HG03097 (cell line): ENCODE data around the gene IGFBP5.

Experiments used
- ATAC-seq: cut with Tn5 transposase; IDR thresholded peaks from one replicate; pipeline ENCODE4 v1.9.1; 2021; ENCODE audit not compliant: unreplicated experiment, low FRiP score

The IGFBP5 gene

DNA sequence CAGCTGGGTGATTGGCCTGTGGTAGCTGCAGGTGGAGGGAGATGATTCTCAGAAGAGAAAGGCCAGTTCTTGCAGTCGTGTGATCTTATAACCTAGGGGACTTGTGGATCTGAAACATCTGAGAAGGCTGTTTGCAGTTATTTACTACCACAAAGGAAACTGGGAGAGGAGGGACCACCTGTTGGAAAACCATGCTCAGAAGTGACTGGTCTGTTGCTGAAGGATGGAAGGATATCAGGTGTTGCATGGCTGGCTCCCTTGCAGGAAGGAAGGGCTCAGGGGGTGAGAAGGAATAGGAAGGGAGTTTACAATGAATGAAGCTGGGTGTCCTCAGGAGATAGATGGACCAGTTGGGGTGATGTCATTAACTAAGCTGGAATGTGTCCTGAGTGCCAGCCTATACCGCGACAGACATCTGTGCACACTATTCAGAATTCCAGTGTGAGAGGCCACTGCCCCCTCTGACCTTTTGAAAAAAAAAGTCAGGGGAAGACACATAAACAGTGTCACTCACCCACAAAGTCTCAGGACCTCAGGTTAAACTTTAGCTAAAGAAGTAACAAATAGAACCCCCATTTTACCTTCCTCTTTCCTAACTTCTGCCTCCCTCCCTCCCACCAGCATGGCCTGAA is 44.6 kb downstream of the IGFBP5 start:
- ATAC-seq = no peak

DNA sequence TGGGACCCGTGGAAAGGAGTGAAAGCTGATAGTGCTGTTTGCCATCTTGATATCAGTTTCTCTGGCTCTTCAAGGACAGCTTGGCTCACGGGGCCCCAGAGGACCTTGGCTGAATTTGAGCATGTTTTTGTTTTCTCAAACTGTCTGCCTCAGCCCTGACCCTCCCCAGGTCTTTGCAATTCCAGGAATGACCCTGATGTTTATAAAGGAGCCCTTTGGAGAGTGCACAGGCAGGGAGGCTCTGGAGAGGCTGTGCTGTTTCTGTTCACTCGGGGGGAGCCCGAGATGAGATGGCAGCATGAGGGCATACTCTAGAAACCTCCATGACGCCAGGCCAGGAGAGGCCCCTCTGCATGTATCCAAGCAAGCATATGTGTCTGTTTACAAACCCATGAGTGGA is 45.8 kb downstream of the IGFBP5 start:
- ATAC-seq = no peak

DNA sequence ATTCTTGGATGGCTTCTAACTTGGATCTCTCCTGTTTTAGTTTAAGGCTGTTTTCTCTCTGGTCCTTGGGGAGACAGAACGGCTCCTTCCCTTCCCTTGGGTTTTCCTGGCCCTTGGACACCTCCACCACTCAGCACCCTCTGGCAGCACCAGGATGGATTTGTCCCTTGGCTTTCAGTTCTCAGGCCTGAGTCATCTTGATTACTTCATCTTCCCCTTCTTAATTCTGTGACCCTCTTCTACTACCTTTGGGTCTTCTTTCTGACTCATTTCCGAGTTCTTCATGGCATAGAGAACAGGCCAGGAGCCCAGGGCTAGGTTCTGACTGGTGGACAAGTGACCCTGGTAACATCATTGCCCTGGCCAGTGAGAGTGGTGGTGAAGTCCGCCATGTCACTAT is 47.2 kb downstream of the IGFBP5 start:
- ATAC-seq = no peak

DNA sequence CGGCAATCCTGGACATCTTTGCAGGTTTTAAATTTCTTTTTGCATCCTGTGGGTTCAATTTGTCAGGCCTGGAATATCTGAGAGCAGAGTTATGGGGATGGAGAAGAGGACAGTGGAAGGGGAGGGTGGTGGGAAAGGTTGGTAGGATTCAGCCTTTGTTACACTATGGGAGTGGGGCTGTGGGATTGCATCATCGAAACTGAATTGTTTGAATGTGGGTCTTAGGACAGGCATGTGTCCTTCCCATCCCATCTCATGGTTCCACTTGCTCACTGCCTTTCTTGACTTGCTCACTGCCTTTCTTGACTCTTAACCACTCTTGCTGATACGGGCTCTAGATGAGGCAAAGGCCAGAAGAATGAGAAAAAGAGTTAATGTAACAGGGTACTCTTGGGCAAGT is 49.2 kb downstream of the IGFBP5 start:
- ATAC-seq = no peak

DNA sequence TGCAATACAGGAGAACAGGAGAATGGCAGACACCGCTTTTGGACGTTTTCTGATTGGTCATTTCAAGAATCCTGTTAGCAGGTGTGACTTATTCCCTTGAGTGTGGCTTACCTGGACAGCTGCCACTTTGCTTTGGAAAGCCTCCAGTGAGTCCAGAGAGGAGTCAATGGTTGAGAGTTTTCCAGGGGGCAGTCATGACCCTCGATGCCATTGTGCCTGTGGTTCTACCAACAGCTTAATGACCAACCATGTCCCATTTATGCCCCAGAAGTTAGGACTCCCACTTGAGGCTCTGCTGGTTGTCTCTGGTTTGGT is 49.8 kb downstream of the IGFBP5 start:
- no peak for ATAC-seq

DNA sequence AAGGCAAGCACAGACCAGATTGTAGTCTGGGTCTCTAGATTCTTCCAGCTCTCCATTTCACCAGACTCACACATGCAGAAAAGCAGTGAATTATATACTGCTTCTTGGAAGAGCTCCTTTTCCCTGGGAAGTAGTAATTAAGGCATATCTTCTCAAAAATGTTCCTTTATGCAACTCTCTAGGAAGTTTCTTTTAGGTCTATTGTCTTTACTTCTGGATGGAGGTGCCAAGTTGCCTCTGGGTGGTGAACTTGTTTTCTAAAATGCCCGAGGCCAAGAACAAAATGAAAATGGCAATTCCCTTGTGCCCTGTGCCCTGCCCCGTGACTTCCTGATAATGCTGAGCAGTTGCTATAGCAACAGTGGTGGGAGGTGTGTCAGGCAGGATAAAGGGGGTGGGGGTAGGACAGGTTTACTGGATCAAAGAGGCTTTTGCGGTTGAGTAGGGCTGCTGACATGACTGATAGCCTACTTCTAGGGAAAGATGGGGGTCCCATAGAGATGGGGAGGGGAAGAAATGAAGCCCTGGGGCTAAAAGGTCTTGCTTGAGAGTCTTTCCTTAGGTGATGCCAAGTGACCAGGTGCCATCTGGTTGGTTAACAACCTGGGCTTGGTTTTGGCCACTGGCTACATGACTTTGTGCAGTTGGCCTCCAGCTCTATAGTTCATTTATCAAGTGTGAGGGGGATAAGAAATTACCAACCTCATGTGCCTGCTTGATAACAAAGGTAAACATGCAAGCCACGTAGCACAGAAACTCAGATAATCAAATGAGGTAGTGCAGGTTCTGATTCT is 50.3 kb downstream of the IGFBP5 start:
- ATAC-seq = no peak

DNA sequence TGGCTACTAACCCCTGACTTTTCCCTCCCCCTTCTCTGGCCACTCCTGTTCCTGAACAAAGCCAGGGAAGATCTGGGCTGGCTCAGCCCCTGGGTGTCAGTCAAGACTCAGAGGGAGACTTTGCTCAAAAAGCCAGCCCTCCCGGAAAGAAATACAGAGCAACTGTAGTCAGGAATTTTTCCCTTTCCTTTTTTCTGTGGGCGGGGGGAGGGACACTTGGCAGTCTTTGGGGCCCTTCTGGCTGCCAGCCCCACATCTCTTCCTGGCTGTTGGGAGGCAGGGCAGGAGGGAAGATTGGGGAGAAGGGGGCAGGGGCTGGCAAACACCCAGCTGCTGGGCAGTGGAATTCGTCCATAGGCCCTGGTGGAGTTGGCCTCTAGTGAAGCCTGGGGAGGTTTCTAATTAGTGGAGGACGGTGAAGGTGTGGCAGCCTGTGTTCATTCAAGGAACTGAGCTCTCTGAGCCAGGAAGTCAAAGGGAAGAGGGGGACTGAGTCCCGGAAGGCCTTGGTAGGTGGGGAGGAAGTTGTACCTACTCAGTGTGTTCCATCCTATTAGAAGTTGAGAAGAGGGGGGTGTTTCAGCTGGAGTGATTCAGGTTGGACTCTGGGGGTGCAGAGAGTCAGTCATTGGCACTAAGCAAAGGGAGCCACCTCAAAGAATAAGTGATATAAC is 51.2 kb downstream of the IGFBP5 start:
- no peak for ATAC-seq

DNA sequence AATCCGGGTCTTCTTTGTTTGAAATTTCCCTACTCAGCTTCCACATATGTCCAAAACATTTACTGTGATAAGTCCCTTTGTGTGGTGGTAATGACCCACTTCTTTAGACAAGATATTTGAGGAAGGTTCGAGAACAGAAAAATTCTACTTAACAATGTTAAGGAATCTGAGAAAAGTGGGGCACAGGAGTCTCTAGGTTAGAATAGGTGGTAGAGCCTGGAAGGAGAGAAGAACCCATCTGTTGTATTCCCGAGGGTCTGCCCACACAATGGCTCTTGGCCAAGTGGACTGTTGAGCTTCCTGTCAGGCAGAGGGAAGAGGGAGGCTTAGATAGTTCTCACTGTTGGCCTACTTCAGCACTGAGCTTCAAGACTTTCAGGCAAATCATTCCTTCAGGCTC is 57.9 kb downstream of the IGFBP5 start:
- ATAC-seq = no peak

DNA sequence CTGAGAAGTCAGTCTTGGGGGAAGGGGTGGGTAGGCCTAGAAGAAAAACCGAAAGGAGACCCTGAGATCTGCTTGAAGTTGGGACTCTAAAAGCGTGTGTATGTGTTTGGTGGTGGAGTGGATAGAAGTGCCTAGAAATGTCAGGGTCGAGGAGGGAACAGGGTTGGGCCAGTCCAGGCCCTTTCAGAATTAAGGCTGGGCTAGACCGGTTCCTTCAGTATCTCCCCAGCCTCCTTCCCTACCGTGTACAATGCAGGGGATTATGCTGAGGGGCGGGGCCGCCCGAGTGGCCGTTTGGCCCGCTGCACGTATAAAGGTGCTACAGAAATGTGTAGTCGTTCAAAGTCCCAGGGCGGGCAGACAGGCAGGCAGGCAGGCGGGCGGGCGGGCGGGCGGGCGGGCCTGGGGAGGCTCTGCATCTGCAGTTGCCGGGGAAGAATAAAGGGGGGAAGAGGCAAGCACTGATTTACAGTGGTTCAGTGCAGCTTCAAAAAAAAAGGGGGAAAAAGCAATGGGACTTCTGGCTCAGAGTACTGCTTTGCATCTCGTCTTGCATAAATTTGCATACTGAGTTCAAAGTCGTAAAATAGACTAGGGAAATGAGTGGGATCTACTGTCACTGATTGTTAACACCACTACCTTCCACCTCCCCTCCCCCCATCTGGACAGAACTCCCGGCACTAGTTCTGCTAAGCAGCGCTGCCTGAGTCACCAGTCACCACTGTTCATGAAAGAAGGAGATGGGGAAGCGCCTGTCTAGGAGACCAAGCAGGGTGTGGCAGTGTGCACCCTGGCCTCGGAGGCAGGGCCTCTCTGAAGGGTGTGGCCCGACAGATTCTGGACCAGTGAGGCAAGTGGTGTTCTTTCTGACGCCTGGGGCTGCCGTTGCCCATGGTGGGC is 58.5 kb downstream of the IGFBP5 start:
- no peak for ATAC-seq

DNA sequence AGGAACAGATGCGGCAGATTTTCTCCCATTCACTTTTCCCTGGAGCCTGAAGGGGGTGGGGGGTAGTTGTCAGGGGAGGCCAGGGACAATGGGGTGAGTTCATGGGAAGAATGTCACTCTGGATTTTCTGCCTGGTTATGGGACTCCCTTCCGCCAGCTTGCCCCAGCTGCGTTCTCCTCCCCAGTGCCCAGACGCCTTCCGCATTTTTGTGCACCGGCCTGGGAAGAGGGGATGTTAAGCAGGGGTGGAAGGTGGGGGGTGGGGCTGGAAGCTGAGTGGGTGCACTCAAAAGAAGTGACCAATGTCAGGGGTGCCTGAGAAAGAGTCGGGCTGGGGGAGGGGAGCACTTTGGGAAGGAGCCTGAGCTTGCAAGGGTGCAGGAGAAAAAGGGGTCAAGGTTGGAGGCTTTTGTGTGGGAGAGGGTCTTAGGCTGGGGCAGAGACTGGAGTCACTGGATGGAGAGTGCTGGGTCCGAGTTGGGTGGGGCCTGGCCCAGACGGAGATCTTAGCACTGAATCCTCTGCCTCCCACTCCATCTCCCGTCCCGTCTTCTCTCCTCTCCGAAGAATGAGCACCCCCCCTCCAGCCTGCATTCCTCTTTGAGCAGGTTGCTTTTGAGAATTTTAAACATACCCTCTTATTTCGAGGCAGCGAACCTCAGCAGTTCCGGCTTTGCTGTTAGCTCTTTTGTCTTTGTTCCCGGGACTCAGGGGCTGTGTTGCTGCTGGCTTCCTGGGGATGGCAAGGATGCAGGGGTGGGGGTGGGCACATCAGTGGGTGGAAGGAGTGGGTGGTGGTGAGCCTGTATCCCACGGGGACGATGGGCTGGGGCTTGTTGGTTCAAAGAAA is 59.4 kb downstream of the IGFBP5 start:
- no peak for ATAC-seq

DNA sequence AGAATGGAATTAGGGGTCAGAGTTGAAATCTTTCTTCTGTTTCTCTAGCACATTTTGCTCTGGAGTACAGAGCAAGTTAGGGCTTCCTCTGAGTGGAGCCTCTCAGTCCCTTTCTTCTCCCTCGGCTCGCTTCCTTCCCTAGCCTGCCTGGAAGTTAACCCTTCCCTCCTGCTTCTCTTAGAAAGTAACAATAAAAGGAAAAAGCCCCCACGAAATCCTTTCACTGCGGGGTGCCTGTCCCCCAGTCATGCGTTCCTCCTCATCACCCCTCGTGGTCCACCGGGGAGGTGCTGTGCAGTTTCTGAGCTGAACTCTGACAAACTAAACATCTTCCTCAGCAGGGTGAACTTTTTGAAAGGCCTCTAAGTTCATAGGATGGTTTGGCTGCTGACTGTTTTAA is 60.2 kb downstream of the IGFBP5 start:
- ATAC-seq = no peak

DNA sequence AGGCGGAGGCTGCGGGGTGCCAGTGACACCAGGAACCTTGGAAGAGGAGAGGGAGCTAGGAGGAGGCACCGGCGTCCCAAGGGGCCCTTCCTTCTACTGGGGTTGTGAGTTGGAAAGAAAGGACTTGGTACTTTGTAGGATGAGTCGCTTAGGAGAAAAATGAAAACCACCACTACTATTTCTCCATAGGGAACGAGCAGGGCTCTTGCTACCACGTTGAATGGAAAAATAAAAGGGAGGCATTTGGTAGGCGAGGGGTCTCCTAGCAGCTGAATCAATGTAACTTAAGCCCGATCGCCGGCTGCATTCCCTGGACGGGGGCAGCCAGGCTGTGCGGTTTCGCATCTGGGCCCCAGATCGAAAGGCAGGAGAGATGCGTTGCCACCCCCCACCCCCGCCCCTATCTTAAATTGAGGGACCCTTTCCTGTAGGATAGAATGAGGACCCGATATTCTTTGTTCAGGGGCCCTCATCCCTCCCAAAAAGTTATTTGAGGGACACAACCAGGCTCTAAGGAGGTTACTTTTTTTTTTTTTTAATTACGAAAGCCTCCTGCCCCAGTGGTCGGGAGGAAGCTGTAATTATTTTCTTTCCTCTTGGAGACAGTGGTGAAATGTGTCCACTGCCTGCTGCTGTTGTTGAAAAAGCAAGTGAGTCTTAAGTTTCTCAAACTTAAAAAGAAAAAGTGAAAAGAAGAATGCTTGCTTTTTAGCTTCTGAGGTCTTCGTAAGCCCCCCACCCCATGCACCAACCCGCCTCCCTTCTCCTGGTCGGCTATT is 60.8 kb downstream of the IGFBP5 start:
- no peak for ATAC-seq

DNA sequence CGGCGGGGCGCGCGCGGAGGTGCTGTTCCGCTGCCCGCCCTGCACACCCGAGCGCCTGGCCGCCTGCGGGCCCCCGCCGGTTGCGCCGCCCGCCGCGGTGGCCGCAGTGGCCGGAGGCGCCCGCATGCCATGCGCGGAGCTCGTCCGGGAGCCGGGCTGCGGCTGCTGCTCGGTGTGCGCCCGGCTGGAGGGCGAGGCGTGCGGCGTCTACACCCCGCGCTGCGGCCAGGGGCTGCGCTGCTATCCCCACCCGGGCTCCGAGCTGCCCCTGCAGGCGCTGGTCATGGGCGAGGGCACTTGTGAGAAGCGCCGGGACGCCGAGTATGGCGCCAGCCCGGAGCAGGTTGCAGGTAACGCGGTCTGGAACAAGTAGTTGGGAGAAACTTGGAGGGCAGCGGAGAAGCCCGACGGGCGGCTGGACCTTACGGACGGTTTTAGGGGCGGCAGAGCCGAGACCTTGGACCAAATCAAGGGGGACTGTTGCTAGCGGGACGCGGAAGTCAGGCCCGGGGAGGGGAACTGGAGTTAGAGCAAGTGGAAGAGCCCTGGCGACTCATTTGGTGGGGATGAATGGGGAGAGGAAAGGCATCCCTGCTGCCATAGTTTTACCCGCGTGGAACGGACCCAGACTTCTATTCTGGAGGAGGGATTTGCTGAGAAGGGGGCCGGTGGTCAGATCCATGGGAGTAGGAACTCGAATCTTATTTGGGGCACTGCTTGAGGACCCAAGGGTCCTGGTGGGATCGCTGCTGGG is 61.6 kb downstream of the IGFBP5 start:
- ATAC-seq = no peak

DNA sequence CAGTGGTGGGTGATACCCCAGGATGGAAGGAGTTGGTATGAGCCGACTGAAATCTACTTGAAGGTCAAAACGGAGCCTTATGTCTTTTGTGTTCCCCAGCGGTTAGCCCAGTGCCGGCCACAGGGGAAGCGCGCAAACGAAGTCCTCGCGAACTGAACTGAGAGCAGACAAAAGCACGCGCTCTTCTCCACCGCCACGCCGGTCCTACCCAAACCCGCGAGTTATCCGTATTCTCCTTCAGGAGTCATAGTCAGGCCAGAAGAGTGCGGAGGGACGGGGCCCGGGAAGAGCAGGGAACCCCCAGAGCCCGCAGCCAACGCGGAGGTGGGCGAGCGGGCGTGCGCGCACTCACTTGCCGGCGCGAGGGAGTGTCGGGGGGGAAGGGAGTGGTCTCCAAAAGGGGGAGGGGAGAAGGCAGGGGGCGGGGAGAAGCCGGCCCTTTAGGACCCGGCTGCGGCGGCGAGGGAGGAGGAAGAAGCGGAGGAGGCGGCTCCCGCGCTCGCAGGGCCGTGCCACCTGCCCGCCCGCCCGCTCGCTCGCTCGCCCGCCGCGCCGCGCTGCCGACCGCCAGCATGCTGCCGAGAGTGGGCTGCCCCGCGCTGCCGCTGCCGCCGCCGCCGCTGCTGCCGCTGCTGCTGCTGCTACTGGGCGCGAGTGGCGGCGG is 62.3 kb downstream of the IGFBP5 start, which contains the start of gene IGFBP2:
Gene IGFBP2 (plus strand): TSS at position 469 of the 664 bp plus-strand sequence. CDS start 104 bp downstream, at position 573.
- ATAC-seq = no peak

DNA sequence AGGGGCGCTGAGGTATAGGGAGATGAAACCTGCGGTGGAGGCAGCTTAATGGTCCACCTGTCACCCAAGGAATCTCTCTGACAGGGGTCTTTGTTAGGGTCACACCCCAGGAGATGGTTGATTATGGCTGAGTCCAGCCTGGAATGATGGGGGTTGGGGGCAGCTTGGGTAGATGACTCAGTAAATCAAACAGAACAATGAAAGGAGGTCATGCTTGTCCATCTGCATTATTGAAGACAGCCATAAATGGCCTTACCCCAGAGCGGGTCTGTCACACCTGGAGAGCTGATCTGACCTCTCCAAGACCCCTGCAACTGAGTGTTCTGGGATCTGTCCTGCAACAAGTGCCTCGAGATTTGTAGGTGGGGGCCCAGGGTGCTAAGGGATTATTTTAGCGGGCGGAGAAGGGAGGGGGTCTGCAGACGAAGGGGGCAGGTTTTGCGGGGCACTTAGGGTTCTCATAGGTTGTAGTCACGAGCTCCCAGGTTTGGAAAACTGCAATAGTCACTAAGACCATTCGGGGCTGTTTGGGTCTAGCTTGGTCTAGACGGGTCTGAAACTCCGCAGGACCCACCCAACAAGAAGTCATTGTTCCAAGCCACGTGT is 62.9 kb downstream of the IGFBP5 start:
- no peak for ATAC-seq

DNA sequence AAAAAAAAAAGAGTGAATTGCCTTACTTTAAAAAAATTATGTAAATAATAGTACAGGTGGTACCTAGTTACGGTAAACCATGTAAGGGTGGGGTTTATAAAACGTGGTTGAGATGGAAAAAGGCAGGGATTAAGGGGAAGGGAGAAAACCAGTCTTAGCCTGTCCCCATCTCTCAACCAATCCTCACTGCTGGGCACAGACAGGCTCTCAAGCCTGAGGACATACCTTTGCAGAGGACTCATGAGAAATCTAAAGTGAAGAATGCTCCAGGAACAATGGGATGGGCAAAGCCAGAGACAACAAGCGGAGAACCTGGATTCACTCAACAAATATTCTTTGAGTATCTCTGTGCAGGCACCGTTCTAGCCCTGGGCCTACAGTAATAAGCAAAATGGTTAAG is 65.6 kb downstream of the IGFBP5 start:
- ATAC-seq = no peak

DNA sequence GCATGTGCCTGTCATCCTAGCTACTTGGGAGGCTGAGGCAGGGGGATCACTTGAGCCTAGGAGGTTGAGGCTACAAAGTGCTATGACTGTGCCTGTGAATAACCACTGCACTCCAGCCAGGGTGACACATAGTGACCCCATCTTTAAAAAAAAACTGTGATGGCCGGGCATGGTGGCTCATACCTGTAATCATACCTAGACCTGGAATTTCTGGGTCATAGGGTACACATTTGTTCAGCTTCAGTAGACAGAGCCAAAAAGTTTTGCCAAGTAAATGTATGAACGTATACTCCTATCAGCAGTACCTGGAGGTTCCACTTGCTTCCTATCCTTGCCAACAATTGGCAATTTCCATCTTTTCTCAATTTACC is 68.5 kb downstream of the IGFBP5 start:
- no peak for ATAC-seq
